Ishikawa (cell line): ENCODE results near the gene LSM3.
A peak's percentile ranks its signal among the peaks of the same experiment; 100 is the strongest.

Source experiments
- CEBPB ChIP-seq: IDR thresholded peaks from 2 replicates; pipeline ENCODE4 v1.6.1; 2012
- CREB1 ChIP-seq: IDR thresholded peaks from 2 replicates; pipeline ENCODE4 v1.6.1; 2012; ENCODE audit warnings: low read depth
- EGR1 ChIP-seq: IDR thresholded peaks from 2 replicates; pipeline ENCODE4 v1.6.1; 2012
- EP300 ChIP-seq: IDR thresholded peaks from 2 replicates; pipeline ENCODE4 v1.6.1; 2012; ENCODE audit warnings: borderline replicate concordance
- FOXM1 ChIP-seq: IDR thresholded peaks from 2 replicates; pipeline ENCODE4 v1.6.1; 2012; ENCODE audit warnings: low read depth, borderline replicate concordance
- MAX ChIP-seq: IDR thresholded peaks from 2 replicates; pipeline ENCODE4 v1.6.1; 2012
- NFIC ChIP-seq: IDR thresholded peaks from 2 replicates; pipeline ENCODE4 v1.6.1; 2012
- RAD21 ChIP-seq: IDR thresholded peaks from 2 replicates; pipeline ENCODE4 v1.6.1; 2012; ENCODE audit warnings: low read depth
- TAF1 ChIP-seq: IDR thresholded peaks from 2 replicates; pipeline ENCODE4 v1.6.1; 2012; ENCODE audit warnings: low read depth, mild to moderate bottlenecking
- TCF12 ChIP-seq: IDR thresholded peaks from 2 replicates; pipeline ENCODE4 v1.6.1; 2012; ENCODE audit warnings: low read depth
- TEAD4 ChIP-seq: IDR thresholded peaks from 2 replicates; pipeline ENCODE4 v1.6.1; 2012
- USF1 ChIP-seq: IDR thresholded peaks from 2 replicates; pipeline ENCODE4 v1.6.1; 2012
- YY1 ChIP-seq: IDR thresholded peaks from 2 replicates; pipeline ENCODE4 v1.6.1; 2012; ENCODE audit warnings: low read depth
- ZBTB7A ChIP-seq: IDR thresholded peaks from 2 replicates; pipeline ENCODE4 v1.6.1; 2012; ENCODE audit warnings: low read depth
- TF ChIP-seq, protein P1 (sequence below): IDR thresholded peaks from 2 replicates; pipeline ENCODE4 v1.6.1; 2012; ENCODE audit warnings: low read depth, mild to moderate bottlenecking

LSM3 gene

GRCh38 chr3:14239940-14240339 is 61.3 kb downstream of the LSM3 start:
- TF ChIP-seq TEAD4 (no peak), USF1 (no peak), TAF1 (no peak)

- no peak for TF ChIP-seq YY1
Observed at GRCh38 chr3:14240366-14240765, 61.7 kb downstream of the LSM3 start.

DNA sequence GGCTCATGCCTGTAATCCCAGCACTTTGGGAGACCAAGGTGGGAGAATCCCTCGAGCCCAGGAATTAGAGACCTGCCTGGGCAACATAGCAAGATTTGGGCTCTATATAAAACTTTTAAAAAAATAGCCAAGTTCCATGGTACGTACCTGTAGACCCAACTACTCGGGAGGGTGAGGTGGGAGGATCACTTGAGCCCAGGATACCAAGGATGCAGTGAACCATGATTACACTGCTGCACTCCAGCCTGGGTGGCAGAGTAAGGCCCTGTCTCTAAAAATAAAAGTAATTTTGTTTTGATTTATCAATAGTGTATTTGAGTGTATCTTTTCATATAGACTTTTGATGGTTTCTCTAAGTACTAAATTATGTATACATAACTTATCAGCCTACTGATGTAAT is 63.1 kb downstream of the LSM3 start:
- TF ChIP-seq TEAD4 (peak; percentile 13; the same call in 1 of the 2 replicates), RAD21 (no peak)
- TF ChIP-seq, protein P1, sequence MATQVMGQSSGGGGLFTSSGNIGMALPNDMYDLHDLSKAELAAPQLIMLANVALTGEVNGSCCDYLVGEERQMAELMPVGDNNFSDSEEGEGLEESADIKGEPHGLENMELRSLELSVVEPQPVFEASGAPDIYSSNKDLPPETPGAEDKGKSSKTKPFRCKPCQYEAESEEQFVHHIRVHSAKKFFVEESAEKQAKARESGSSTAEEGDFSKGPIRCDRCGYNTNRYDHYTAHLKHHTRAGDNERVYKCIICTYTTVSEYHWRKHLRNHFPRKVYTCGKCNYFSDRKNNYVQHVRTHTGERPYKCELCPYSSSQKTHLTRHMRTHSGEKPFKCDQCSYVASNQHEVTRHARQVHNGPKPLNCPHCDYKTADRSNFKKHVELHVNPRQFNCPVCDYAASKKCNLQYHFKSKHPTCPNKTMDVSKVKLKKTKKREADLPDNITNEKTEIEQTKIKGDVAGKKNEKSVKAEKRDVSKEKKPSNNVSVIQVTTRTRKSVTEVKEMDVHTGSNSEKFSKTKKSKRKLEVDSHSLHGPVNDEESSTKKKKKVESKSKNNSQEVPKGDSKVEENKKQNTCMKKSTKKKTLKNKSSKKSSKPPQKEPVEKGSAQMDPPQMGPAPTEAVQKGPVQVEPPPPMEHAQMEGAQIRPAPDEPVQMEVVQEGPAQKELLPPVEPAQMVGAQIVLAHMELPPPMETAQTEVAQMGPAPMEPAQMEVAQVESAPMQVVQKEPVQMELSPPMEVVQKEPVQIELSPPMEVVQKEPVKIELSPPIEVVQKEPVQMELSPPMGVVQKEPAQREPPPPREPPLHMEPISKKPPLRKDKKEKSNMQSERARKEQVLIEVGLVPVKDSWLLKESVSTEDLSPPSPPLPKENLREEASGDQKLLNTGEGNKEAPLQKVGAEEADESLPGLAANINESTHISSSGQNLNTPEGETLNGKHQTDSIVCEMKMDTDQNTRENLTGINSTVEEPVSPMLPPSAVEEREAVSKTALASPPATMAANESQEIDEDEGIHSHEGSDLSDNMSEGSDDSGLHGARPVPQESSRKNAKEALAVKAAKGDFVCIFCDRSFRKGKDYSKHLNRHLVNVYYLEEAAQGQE: no peak

DNA sequence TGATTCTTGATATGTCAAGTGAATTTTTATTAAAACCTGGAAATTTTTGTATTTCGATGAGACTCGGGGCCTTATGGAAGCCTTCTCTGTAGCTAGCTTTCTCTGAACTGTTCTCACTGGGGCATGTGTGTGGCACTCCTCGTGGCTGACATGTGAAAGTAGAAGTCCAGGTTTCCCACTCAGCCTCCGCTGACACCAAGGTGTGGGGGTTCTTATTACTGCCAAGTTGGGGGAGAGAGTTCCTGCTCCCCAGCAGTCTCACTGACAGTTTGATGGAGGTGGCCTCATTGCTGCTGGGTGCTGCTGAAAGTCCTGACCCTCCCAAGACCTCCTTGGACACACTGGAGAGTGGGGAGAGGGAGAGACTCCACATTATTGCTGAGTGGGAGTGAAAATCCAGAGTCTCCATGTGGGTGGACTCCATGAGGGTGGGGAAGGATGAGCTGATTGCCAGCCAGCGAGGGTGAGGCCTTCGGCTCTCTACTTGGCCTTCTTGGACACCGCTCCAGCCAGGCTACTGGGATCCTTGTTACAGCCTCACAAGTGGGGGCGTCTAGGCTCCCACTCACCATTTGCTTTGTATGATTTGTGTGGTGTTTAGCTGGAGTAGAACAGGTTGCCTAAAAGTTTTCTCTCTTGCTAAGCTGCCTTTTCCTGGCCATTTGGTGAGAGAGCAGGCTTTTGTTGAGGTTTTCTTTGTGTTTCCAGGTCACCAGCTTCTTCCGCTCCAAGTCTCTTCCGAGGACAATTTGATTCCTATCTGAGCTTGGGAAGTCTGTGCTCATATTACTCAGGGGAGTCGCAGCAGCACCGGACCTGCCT is 64.1 kb downstream of the LSM3 start:
- TF ChIP-seq EGR1 (no peak), EP300 (no peak), NFIC (no peak), YY1 (no peak), TEAD4 (no peak), CREB1 (no peak), MAX (no peak), ZBTB7A (no peak), TCF12 (no peak), FOXM1 (no peak)
- TF ChIP-seq, protein P1: no peak

DNA sequence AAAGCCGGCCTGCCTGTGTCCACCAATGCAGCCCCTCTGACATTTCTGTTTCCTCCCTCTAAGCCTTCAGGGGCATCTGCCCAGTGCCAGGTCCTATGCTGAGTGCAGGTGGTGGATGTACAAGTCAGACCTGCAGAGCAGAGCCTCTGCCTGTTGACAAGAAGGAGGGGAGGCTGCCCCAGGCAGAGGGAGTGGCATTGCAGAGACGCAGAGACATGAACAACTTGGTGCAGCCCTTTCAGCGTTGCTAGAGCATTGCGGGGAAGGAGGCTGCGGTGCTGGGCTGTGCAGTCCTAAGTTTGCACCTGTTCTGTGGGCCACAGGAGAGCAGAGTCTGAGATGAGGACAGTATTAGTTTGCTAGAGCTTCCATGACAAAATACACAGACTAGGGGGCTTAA is 65.2 kb downstream of the LSM3 start:
- no peak for TF ChIP-seq USF1
- TF ChIP-seq EGR1: no peak
- TF ChIP-seq MAX: no peak
- TF ChIP-seq NFIC: no peak
- TF ChIP-seq CEBPB: no peak
- TF ChIP-seq FOXM1: no peak
- TF ChIP-seq RAD21: no peak
- TF ChIP-seq TCF12: no peak
- TF ChIP-seq, protein P1: no peak
- TF ChIP-seq TAF1: no peak
- no peak for TF ChIP-seq TEAD4
- TF ChIP-seq EP300: no peak
